Pulmonary artery endothelial cell (primary cell): ENCODE measurements around the gene TMEM115. TPM values are rescaled to one million over a fixed set of nuclear protein-coding genes. Genes with fewer than 3 reads are reported as not detected.

ENCODE experiments used
- DNase-seq: peaks from one replicate; pipeline ENCODE4 v3.0.0-alpha.2; 2011; ENCODE audit warnings: low read depth, low spot score
- total RNA-seq: library from RNA; depleted of rRNA; stranded (reverse); fragments of >200 nt; gene quantifications from 2 replicates; pipeline ENCODE4 v1.2.3, GENCODE V29; 2014

TMEM115 gene
- total RNA-seq, 1 donor from 2014 or later: 36.8 TPM

DNA sequence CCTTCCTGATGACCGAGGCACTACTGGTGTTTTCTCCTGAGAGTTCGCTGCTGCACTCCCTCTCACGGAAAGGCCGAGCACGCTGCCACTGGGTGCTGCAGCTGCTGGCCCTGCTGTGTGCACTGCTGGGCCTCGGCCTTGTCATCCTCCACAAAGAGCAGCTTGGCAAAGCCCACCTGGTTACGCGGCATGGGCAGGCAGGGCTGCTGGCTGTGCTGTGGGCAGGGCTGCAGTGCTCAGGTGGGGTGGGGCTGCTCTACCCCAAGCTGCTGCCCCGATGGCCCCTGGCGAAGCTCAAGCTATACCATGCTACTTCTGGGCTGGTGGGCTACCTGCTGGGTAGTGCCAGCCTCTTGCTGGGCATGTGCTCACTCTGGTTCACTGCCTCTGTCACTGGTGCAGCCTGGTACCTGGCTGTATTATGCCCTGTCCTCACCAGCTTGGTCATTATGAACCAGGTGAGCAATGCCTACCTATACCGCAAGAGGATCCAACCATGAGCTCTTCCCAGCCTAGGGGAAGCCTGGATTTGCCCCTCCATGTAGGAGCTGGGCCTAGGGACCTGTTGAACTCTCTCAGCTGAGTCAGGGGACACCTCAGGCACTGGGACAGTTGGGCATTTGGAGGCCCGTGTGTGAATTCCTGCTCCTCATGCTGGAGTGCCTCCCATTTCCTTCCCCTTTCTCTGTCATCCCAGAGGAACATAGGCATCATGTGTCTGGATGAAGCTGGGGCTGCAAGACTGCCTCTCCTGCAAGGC, 5.9 kb downstream of the TMEM115 start:
- no peak for DNase-seq

DNA sequence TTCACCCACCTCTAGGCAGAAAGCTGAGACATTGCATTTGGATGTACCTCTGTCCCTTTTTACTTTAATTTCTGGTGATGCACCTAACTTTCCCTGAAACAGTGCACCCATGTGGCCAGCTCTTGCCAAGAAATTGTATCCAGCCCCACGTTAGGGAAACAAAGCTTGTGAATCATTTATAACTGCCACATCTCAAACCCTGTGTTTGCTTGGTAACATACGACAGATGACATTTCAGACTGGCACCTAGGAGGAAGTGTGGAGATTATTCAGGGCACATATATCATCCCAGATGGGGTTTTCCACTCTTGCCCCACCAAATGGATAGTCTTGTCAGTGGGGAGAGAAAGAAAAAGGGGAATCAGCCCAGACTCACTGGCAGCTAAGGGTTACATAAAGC, 6.5 kb downstream of the TMEM115 start:
- DNase-seq: no peak

DNA sequence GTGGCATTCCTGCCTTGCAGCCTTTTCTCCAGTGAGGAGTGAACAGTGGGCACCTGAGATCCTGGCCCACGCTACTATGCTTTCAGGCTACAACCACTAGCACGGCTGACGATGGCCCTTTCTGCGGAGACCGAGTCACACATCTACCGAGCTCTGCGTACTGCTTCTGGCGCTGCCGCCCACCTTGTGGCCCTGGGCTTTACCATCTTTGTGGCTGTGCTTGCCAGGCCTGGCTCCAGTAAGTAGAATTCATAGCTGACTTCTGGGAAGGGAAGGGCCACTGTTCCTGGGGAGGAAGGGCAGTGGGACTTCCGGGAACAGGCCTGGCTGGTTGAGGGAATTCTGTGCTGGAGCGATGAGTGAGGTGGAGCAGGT, 8.0 kb downstream of the TMEM115 start:
- DNase-seq: no peak

- DNase-seq: peak; percentile 72
Observed at GRCh38 chr3:50350527-50351322, 8.6 kb downstream of the TMEM115 start, which contains the start of the genes CYB561D2 and NPRL2. Gene CYB561D2 (plus strand): TSS chr3:50350862. CDS start chr3:50351434, 572 bp downstream. Gene NPRL2 (minus strand): TSS chr3:50350775. CDS start chr3:50350652, 123 bp downstream.

DNA sequence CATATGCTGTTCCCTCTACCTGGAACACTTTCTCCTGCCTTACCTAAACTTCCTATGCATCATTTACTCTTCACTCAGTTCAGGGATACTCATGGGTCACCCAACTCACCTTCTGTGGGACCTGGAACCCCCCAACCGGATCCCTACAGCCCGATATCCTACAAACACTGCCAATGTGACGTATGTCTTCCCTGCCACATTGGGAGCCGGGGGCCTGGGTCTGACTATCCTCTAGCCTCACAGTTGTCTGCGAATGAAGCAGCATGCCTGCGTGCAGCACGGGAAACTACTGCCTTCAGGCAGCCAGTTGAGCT, 9.2 kb downstream of the TMEM115 start:
- no peak for DNase-seq

GRCh38 chr3:50347187-50347813, 12.0 kb downstream of the TMEM115 start:
- no peak for DNase-seq

- DNase-seq: no peak
Observed at GRCh38 chr3:50345586-50346234, 13.6 kb downstream of the TMEM115 start, which contains the start of gene ZMYND10. Gene ZMYND10 (minus strand): TSS chr3:50345732. CDS start chr3:50345579, 153 bp downstream.

GRCh38 chr3:50345008-50345407, 14.3 kb downstream of the TMEM115 start:
- no peak for DNase-seq

DNA sequence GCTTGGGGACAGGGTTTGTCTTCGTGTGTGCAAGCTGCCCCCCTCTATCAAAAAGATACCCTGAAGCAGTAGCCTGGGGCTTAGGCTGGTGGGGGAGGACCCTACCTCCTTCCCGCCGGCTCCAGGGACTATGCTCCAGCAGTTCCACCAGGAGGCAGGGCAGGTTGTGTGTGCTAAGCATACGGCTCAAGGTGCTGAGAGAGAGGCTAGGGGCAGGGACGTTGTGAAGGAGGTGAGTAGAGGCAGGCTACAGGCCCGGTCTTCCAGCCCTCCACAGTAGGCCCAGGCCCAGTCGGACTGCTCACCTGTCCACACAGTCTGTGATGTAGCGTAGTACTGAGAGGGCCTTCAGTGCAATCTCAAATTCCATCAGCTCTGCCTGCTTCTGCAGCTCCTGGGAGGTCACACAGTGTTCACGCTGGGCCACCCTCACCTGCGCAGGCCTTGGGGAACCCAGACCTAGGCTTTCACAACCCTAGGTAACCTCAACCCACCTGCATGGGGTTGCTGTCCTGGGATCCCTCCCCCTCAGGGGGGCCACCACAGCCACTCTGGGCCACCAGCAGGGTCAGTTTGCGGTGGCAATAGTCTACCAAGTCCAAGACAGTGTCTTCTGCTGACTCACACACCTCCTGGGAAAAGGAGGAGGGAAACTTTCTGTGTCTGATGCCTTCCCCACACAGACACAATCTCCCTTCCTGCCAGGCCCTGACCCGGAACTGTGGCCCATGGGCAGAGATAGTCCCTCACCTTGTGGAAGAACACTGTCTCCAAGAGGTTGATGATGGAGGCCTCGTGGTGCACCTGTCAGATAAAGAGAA, 16.3 kb downstream of the TMEM115 start:
- DNase-seq: no peak

GRCh38 chr3:50341996-50342650, 17.2 kb downstream of the TMEM115 start:
- DNase-seq: no peak

DNA sequence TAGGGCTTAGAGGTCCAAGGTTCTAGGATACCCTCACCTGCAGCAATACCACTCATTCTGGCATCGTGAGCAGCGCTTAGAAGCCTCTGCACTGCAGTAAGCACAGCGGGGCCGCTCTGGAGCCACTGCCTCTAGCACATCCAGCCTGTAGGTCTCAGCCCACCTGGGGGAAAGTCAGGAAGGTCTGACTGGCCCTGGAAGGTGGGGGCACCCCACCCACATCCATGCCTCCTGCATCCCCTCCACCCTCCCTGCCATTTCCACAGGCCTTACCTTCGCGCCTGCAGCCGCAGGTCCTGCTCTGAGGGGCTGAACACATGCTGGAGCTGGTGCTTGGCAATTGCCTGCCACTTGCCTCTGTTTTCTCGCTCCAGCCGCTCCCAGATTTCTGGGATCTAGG, 17.8 kb downstream of the TMEM115 start:
- no peak for DNase-seq

GRCh38 chr3:50340448-50341329, 18.6 kb downstream of the TMEM115 start, which contains the start of gene RASSF1:
Gene RASSF1 (minus strand): TSS chr3:50340836. CDS start chr3:50340805, 31 bp downstream.
- DNase-seq: no peak

DNA sequence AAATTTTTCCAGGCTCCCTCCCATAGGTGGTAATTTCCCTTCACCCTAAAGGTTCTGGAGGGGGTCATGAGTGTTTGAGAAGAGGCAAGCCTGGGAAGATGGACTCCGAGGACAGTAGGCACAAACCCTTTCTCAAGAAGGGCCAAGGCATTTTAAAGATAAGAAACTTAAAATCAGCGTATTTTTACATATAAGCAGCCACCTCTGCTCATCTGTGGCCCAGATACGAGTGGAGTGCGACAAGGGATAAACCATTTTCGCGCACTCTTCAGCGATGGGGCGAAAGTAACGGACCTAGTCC, 19.2 kb downstream of the TMEM115 start:
- no peak for DNase-seq

DNA sequence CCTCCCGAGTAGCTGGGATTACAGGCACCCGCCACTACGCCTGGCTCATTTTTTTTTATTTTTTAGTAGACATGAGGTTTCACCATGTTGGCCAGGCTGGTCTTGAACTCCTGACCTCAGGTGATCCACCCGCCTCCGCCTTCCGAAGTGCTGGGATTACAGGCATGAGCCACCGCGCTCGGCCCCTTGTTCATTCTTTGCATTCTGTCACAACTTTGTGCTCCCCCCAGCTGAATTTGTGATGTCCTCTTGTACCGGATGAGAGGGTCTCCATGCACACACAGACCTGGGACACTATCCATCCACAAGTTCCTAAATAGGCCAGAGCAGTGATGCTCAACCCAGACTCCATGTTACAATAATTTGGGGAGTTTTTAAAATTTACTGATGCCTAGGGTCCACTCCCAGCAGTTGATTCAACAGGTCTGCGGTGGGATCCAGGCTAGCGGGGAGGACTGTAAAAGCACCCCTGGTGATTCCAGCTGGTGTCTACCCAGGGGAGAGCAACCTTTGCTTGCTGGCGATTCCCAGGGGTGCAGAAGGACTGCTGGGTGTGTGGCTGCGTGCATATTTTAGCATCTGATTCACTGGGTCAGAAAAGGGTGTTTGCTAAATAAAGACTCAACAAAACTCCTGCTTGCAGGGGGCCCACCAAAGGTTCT, 19.7 kb downstream of the TMEM115 start:
- no peak for DNase-seq

DNA sequence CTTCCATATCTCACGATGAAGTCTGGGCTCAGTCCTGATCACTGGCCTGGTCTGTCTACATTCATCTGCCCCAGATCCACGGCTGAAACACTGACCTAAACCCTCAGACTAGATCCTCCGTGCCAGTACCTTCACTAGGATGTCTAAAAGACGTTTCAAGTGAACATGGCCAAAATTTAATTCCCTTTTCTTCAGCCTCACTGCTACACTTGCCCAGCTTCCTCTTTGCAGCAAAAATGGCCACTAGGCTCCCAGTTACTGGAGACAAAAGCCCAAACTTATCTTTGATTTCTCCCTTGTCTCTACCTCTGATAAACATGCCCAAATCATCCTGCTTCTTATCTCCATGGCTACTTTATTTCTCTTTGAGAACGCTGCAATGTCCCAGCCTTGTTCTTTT, 20.4 kb downstream of the TMEM115 start:
- DNase-seq: no peak

DNA sequence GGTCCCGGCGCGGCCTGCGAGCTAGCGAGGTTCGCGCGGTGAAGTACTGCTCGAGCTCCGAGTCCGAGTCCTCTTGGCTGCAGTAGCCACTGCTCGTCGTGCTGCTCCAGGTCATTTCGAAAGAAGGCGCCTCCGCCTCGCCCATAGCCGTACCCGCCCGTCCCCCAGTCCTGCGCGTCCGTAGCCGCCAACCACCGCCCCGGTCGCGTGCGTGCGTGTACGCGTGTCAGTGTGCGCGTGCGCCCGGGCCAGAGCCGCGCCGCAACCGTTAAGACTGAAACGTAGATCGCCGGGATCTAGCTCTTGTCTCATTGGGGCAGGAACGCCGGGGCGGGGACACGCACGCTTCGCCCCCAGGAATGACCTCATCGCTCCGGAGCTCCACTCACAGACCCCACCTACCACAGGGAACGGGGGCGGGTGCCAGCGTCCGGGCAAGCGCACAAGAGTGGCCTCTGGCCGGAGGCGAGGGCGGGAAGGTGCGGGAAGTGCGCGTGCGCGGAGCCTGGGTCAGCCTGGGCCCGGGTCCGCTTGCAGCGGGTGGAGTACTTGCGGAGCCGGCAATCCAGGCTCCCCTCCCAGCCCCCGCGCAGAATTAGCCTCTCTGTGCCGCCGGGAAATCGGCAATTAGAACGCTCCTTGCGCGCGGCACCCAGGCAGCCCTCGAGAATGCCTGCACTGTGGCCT, 22.0 kb downstream of the TMEM115 start:
- DNase-seq: peak; percentile 98

GRCh38 chr3:50336452-50337174, 22.7 kb downstream of the TMEM115 start:
- no peak for DNase-seq
